GM12801 (cell line): ENCODE measurements around the gene INF2.

Experiments used
- CTCF ChIP-seq: IDR thresholded peaks from one replicate; pipeline ENCODE4 v1.5.1; 2011; ENCODE audit warnings: control low read depth; ENCODE audit not compliant: insufficient read length; ENCODE audit errors: extremely low read depth

The INF2 gene

GRCh38 chr14:104747876-104748275 is 58.5 kb downstream of the INF2 start:
- no peak for TF ChIP-seq CTCF

- no peak for TF ChIP-seq CTCF
These were observed 59.8 kb downstream of the INF2 start for GRCh38 chr14:104749111-104749649.

GRCh38 chr14:104750056-104750752 is 60.8 kb downstream of the INF2 start:
- TF ChIP-seq CTCF, result no peak

- TF ChIP-seq CTCF, result no peak
These were observed 62.4 kb downstream of the INF2 start for GRCh38 chr14:104751539-104752422.

- no peak for TF ChIP-seq CTCF
These were observed 63.0 kb downstream of the INF2 start for GRCh38 chr14:104752423-104752734.

- TF ChIP-seq CTCF, result no peak
These were observed 63.5 kb downstream of the INF2 start, which contains the start of gene SIVA1 for GRCh38 chr14:104752735-104753527. TSS of gene SIVA1 (plus strand) at chr14:104753147. CDS start at chr14:104753202, 55 bp downstream.
